Testis (tissue), 5 donors: ENCODE results near the gene CRADD. TPM values are rescaled to one million over a fixed set of nuclear protein-coding genes. Genes with fewer than 3 reads are reported as not detected.
A peak's percentile ranks its signal among the peaks of the same experiment; 100 is the strongest.

ENCODE experiments used
- DNase-seq: peaks from one replicate; pipeline ENCODE4 v3.0.0-alpha.2; 2019
- H3K27ac ChIP-seq, 2 donors: fragments of 200-600 bp; sonication (generic); one replicate each; pipeline ENCODE4 v1.5.1; 2019
- H3K27me3 ChIP-seq: fragments of 200-600 bp; sonication (generic); one replicate; pipeline ENCODE4 v1.5.1; 2019
- H3K36me3 ChIP-seq: fragments of 200-600 bp; sonication (generic); one replicate; pipeline ENCODE4 v1.5.1; 2017; ENCODE audit warnings: low read depth; ENCODE audit errors: missing control alignments
- H3K4me1 ChIP-seq: fragments of 200-600 bp; sonication (generic); one replicate; pipeline ENCODE4 v1.5.1; 2019
- H3K4me3 ChIP-seq, 2 donors: fragments of 200-600 bp; sonication (generic); one replicate each; pipeline ENCODE4 v1.5.1; 2017 to 2019
- H3K9me3 ChIP-seq: fragments of 200-600 bp; sonication (generic); one replicate; pipeline ENCODE4 v1.5.1; 2017
- CTCF ChIP-seq, 3 experiments: fragments of 450-650 bp in 2 of 3; fragments of 200-600 bp in 1 of 3; sonication (generic) in 1 of 3; IDR thresholded peaks; one replicate each; pipeline ENCODE4 v1.5.1; 2016 to 2019; ENCODE audit warnings: antibody characterized with exemption in 3 of 3, mild to moderate bottlenecking in 2 of 3, moderate library complexity in 1 of 3
- POLR2A ChIP-seq: fragments of 450-650 bp; IDR thresholded peaks from one replicate; pipeline ENCODE4 v1.6.1; 2017; ENCODE audit warnings: antibody characterized with exemption, mild to moderate bottlenecking, moderate library complexity
- WGBS, 2 donors: methylation state at CpG; one replicate each; pipeline ENCODE4 v1.1.5; 2018; 5-methylcytosine and 5-hydroxymethylcytosine counted together
- intact Hi-C: fragments of 100-400 bp; cut with DNase I; formaldehyde crosslinking; loops from one replicate; pipeline ENCODE4 v1.15.1; 2023; ENCODE audit warnings: low total_unique reads
- long read RNA-seq, 2 donors: transcript quantifications; one replicate each; lab custom pipeline, GENCODE V29; 2026
- polyA plus RNA-seq: library from polyadenylated mRNA; stranded (reverse); fragments of 350-450 nt; fragmentation: Illumina TruSeq; extraction: RNeasy Lipid Tissue Mini Kit (QIAGEN cat#74804); gene quantifications from one replicate; pipeline ENCODE4 v1.2.3, GENCODE V29; 2014; ENCODE audit warnings: low read depth, low replicate concordance; ENCODE audit not compliant: insufficient read depth
- total RNA-seq, 2 donors: library from RNA; depleted of rRNA; stranded (reverse); fragments of >200 nt; gene quantifications; one replicate each; pipeline ENCODE4 v1.2.3, GENCODE V29; 2016

CRADD gene
- total RNA-seq (10 to 100 TPM; 46.0 to 53.0 TPM), polyA plus RNA-seq (43.2 TPM)
- long read RNA-seq, donor 1, transcript CRADD-201 (3 exons, 1,169 nt): major isoform, 6 of 13 reads
- long read RNA-seq, donor 1, partial matches to known transcripts: 7 of 13 reads
- long read RNA-seq, donor 1, other reads (novel, unspliced or antisense): 0 of 13 reads
- long read RNA-seq, donor 2, transcript CRADD-201 (3 exons, 1,169 nt): major isoform, 8 of 8 reads
- long read RNA-seq, donor 2, partial matches to known transcripts: 0 of 8 reads
- long read RNA-seq, donor 2, other reads (novel, unspliced or antisense): 0 of 8 reads

GRCh38 chr12:93677195-93678064 lies at the start of gene CRADD:
TSS of gene CRADD (plus strand) at chr12:93677375.
- Histone ChIP-seq H3K27ac (peak within 1 kb of the TSS; percentile 96 to 99), H3K36me3 (no peaks in the 10 kb centered on the region), H3K4me1 (peaks cover 16% of the 10 kb centered on the region), H3K4me3 (peak within 1 kb of the TSS; percentile 66 to 89), H3K9me3 (no peaks in the 10 kb centered on the region), H3K27me3 (no peaks in the 10 kb centered on the region)
- DNase-seq: peak; percentile 93
- peak; percentile 62 for TF ChIP-seq POLR2A
- TF ChIP-seq CTCF (IDR thresholded peaks at IDR 0.05): no peak
- intact Hi-C loops: loop anchor here (5.0 kb wide), 1 partner anchor 780 kb away; the partner anchor contains the start of gene CEP83
- 0% methylated on average over 10 to 41 of the region's 41 CpGs for WGBS, 2 donors

DNA sequence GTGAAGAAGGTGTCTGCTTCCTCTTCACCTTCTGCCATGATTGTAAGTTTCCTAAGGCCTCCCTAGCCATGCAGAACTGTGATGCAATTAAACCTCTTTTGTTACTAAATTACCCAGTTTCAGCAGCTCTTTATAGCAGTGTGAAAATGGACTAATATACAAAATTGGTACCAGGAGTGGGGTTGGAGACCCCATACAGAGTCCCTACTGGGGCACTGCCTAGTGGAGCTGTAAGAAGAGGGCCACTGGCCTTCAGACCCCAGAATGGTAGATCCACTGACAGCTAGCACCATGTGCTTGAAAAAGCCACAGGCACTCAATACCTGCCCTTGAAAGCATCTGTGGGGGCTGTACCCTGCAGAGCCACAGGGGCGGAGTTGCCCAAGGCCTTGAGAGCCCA lies 44.8 kb upstream of the CRADD start:
- DNase-seq: no peak

GRCh38 chr12:93634416-93634815 lies 42.8 kb upstream of the CRADD start:
- Histone ChIP-seq H3K36me3 (no peaks in the 10 kb centered on the region), H3K9me3 (no peaks in the 10 kb centered on the region), H3K27ac (no peak overlapping the region), H3K4me1 (no peaks in the 10 kb centered on the region), H3K27me3 (no peaks in the 10 kb centered on the region), H3K4me3 (no peak overlapping the region)
- DNase-seq: no peak
- TF ChIP-seq POLR2A (no peak), CTCF (IDR thresholded peaks at IDR 0.05) (no peak)
- intact Hi-C loops: no loop called here
- WGBS, 2 donors: 82 to 95% methylated on average over 3 of the region's 3 CpGs

More for the DNA sequence above, 44.8 kb upstream of the CRADD start:
- Histone ChIP-seq H3K4me1 (no peaks in the 10 kb centered on the region), H3K27me3 (no peaks in the 10 kb centered on the region), H3K36me3 (no peaks in the 10 kb centered on the region), H3K4me3 (no peak overlapping the region), H3K27ac (no peak overlapping the region), H3K9me3 (no peaks in the 10 kb centered on the region)
- no peak for TF ChIP-seq CTCF (IDR thresholded peaks at IDR 0.05)
- no peak for TF ChIP-seq POLR2A
- WGBS, 2 donors: 100% methylated on average over 1 of the region's 1 CpG
- intact Hi-C loops: no loop called here

DNA sequence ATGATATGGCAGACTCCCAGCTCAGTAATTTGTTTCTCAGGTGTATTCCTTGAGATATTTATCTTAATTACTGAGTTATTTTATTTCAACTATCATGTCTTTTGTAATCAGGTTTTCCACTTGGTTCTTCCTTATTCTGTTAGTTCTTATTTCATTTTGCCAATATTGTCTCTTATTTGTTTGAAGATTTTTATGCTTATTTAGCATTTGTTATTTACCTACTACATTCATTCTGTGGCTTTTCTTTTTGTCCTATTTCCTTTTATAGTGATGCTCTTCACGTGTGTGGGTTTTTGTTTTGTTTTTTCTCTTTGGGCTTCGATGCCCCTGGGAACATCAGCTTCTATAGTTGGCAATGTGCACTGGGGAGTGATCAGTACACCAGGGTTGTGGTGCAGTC lies 40.5 kb upstream of the CRADD start:
- Histone ChIP-seq H3K4me3 (no peak overlapping the region), H3K36me3 (no peaks in the 10 kb centered on the region), H3K27me3 (no peaks in the 10 kb centered on the region), H3K9me3 (no peaks in the 10 kb centered on the region), H3K27ac (no peak overlapping the region), H3K4me1 (no peaks in the 10 kb centered on the region)
- intact Hi-C loops: no loop called here
- no peak for DNase-seq
- no peak for TF ChIP-seq POLR2A
- TF ChIP-seq CTCF (IDR thresholded peaks at IDR 0.05): no peak
- 67 to 72% methylated on average over 2 of the region's 2 CpGs for WGBS, 2 donors
